Measurements from ENCODE around the gene SMOC2. TPM values are rescaled to one million over a fixed set of nuclear protein-coding genes. Genes with fewer than 3 reads are reported as not detected.

Gene SMOC2
- 0.40 TPM for polyA plus RNA-seq (2013, experiment 1 of 2; ENCODE audit: insufficient read length)
- 3.8 TPM for polyA plus RNA-seq (2013, experiment 2 of 2; ENCODE audit: insufficient read length)

DNA sequence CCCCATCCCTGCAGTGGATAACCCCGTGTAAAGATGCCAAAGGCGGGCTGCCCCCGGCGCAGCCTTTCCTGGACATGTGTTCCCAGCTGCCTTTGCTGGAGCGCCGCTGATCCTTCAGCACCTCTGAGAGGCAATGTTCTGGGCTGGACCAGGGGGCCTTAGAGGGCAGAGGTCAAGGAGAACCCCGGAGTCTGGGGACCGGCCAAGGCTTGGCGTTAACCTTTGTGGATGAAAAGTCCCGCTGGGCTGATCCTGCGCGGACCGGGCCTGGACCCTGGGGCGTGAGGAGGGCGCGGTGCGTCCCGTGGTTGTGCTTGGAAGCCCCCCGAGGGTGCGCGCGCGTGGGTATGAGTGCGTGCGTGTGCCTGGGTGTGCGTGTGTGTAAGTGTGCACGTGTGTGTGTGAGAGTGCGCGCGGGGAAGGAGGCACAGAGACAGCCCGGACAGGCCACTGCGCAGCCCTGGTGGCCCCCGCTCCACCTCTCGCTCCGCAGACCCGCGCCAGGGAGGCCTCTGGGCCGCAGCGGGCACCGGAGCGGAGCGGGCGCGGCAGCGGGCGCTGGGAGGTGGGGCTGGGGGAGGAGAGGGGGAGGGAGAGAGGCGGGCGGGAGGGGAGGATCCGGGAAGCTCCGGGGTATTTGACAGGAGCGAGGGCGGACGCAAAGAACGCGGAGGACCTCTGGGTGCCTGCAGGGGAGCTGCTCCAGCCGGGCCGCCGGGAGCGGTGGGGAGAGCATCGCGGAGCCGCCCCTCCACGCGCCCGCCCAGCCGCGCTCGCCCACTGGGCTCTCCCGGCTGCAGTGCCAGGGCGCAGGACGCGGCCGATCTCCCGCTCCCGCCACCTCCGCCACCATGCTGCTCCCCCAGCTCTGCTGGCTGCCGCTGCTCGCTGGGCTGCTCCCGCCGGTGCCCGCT, at the start of gene SMOC2:
SMOC2 (plus strand) TSS at position 665 of the 914 bp plus-strand sequence; CDS start at position 852, 187 bp downstream.
- DNase-seq: no peak

GRCh38 chr6:168393126-168393870, 47.7 kb upstream of the SMOC2 start:
- DNase-seq: no peak

DNA sequence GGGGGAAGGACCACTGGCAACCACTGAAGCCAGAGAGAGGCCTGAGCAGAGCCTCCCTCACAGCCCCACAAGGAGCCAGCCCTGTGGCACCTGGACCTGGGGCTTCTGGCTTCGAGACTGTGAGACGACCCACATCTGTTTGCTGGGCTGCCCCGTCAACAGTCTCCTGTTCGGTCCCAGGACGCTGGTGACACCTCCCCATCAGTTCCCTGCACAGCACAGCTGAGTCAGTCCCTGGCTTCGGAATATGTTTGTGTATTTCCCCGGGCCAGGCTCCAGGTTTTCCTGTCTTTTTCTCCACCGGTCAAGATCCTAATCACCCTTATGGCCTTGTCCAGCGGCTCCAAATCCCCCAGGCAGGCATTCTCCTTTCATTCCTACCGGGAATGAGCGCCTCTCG, 46.4 kb upstream of the SMOC2 start:
- no peak for DNase-seq

DNA sequence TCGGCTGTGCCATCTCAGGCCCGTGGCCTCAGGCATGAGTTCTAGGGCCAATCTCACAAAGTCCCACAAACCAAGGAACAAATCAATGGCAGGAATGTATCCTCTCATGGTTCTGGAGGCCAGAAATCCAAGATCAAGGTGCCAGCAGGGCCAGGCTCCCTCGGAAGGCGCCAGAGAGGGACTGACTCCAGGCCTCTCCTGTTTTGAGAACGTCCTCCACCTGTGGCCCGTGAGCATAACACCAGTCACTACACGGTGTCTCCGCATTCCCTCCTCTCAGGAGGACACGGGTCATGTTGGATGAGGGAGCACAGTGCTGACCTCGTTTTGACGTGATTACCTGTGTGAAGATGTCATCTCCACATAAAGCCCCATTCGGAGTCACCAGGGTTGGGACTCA, 45.0 kb upstream of the SMOC2 start:
- DNase-seq: no peak

- no peak for DNase-seq
Measured at GRCh38 chr6:168396561-168396960, 44.4 kb upstream of the SMOC2 start.

DNA sequence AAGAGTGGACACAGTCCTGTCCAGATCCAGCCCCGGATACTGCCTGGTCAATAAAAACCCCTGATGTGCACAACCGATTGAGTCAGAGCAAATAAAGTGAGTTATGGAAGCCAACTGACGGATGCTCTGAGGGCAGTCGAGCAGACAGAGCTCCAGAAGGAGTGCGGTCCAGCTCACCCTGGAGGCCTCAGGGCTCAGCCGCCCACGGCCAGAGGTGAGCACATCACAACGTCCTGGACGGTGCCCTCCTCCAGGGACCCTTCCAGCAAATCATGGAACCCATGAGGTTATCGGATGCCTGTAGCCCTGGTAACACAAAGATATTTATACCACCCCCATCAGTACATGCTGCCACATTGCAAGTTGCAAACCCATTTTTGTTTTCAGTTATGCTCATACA, 44.0 kb upstream of the SMOC2 start:
- DNase-seq: no peak

DNA sequence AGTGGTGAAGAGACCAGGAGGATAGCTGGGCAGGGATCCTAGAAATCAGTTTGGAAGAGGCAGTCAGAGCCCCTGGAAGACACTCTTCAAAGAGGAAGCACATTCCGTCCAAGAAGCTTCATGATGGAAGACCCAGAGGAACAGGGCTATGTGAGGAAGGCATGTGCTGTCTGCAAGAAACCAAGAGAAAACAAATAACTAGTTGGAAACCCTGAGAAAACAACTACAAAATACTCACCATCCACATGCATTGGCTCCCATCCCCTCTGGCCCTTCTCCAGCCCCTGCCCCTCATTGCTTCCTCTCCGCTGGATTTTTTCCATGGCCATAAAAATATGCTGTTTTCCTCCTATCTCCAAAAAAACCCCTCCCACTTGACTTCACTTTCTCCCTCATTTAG, 40.9 kb upstream of the SMOC2 start:
- no peak for DNase-seq

DNA sequence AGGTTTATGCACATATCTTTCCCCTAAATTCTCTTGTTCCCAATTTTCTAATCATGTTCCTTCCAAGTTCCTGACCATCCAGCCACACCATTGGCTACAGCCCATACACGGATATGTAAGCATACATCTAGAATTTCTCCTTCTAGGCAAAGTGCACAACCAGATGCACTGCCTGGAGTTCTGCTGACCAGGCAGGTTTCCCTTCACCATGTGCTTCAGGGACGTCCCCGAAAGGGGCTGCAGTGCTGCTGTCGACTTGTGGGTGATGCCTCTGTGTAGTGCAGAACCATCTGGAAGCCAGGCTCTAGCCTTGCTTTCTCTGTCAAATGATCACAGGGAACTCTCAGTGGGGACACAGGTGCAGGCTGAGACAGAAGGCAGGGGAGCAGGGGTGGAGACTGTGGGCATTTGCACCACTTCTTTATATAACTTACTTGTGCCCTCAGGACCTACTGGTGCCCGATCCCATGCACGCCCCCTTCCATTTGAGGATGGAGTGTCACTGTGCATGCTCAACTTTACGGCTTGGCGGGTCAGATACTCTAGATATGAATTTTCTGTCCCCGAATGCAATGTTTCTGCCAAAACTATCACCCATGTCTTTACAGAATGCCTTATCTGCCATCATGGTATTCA, 37.5 kb upstream of the SMOC2 start:
- DNase-seq: no peak

DNA sequence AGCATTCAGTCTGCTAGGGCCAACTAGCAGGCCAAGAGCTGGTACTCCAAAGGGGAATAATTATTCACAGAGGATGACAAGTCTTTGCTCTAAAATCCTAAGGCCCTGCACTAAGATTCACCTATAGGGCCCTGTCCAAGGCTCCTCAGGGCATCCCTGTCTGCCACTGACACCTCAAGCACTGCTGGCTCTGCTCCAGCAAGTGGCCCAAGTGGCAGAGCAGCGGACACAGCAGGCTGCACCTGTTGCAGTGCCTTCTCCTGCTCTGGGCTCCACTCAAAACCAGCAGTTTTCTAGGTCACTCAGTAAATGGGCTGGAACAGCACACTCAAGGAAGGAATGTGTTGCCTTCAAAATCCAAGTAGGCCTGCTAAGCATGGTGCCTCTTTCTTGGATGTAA, 36.4 kb upstream of the SMOC2 start:
- no peak for DNase-seq

- no peak for DNase-seq
Measured at GRCh38 chr6:168407842-168408241, 33.1 kb upstream of the SMOC2 start.

DNA sequence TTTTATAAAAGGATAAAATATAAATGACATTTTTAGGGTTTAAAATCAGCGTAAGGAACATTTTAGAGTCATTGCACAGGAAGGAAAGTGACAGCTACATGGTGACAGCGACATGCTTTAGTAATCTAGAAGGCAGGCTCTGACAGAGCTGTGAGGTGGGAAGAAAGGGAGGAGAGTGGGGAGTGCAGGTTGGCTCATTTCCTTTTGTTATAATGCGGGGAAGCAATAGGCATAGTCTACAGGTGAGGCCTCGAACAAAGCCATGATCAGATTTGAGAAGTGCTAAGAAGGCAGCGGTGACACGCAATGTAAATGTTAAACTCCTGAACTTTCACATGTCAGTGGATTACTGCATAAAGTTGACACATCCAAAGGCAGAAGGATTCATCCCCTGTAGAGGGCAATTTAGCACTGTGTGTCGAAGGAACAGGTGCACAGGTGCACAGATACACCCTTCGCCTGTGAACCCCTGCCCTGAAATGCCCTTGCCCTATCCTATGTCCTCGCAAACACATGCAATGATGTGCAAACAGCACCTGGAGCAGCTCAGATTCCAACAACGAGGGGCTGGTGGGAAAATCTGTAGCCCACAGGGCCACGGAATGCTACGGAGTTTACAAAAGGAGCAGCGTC, 32.4 kb upstream of the SMOC2 start:
- no peak for DNase-seq

DNA sequence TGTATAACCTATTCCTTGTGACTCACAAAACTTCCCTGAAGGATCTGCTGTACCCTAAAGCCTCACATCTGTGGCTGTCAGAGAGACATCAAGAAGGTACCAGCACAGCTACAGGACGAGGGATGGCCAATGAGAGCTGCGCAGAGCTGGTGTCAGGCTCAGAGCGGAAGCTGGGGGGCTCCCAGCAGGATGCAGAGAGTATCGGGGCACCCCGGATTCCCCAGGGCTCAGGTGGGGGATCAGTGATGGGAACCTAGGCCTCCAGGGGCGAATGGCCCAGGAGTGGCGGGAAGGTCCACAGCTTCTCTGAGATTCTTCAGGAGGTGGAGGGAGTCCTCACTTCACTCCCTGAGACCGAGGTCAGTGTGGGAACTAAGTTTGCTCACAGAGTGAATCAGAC, 30.9 kb upstream of the SMOC2 start:
- DNase-seq: no peak

DNA sequence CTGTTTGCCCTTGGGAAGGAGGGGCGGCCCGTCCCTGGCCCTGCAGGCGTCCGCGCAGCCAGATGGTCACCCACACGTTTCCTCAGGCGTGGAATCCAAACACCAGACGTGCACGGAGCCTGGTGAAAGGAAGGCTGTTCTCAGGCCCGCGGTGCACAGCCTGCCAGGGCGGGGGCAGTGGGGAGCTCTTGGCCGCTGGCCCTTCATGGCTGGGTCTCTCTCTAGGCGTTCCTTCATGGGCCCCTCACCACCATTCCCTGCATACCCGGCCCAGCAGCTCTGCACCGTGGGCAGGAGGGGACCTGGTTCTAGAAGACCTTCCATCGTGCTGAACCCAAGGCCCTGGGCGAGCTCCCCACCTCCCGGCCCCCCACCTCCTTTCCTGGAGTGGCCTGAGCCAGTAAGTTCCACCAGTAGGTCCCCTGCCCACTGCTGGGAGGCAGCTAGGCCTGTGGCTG, 30.4 kb upstream of the SMOC2 start:
- DNase-seq: no peak

- no peak for DNase-seq
Measured at GRCh38 chr6:168411130-168411529, 29.9 kb upstream of the SMOC2 start.

GRCh38 chr6:168411793-168412192, 29.2 kb upstream of the SMOC2 start:
- DNase-seq: no peak

DNA sequence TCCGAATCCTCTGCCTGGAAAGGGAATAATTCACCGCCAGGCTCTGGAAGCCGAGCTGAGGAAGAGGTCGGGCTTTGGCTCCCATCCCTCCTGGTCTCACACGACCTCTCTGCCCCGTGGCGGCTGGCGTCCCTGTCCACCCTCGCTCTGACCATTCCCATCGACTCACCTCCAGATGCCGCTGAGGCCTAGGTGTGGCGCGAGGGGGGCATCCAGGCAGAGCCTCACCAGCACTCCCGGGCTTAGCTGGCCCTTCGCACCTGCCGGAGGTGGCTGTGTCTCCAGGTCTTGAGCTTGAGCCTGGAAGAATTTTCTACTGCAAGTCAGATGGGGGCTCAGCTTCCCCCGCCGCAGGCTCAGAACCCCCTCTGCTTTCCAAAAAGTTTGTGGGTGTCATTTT, 28.5 kb upstream of the SMOC2 start:
- no peak for DNase-seq

DNA sequence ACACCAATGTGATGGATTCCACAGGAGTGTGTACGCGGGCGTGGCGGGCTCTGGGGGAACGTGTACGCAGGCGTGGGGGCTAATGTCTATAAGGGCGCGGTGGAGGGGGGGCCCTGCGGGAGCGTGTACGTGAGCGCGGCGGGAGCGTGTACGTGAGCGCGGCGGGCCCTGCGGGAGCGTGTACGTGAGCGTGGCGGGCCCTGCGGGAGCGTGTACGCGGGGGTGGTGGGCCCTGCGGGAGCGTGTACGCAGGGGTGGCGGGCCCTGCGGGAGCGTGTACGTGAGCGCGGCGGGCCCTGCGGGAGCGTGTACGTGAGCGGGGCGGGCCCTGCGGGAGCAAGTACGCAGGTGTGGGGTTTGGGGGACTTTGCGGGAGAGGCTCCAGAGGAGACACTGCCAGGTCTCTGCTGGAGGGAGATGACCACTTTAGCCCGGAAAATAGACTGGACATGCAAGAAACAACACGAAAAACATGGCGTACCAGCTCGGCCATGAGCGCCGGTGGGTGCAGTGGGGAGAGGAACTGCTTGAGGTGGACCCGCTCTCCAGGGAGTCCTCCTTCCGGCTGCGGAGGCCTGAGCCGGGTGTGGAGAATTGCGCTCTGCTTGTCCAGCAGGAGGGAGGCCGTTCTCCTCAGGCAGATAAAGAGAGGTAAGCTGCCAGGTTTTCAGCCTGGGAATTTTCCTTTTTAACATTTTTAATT, 27.8 kb upstream of the SMOC2 start:
- no peak for DNase-seq

DNA sequence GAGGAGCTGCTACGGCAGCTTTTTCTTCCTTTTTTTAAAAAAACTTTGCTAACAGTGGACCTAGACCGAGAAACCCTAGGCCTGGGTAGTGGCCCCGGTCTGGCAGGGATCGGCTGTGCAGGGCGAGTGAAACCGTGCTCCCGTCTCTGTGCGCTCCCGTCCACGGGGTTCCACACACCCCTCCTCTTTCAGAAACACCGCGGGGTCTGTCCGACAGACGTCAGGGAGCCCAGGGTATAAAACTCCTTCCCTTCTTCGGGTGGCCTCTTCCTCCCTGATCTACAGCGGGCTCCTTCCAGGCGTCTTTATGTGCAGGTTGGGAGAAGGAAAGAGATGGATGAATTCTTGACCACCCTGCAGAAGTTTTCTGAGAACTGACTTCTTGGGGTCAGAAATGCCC, 27.1 kb upstream of the SMOC2 start:
- no peak for DNase-seq

DNA sequence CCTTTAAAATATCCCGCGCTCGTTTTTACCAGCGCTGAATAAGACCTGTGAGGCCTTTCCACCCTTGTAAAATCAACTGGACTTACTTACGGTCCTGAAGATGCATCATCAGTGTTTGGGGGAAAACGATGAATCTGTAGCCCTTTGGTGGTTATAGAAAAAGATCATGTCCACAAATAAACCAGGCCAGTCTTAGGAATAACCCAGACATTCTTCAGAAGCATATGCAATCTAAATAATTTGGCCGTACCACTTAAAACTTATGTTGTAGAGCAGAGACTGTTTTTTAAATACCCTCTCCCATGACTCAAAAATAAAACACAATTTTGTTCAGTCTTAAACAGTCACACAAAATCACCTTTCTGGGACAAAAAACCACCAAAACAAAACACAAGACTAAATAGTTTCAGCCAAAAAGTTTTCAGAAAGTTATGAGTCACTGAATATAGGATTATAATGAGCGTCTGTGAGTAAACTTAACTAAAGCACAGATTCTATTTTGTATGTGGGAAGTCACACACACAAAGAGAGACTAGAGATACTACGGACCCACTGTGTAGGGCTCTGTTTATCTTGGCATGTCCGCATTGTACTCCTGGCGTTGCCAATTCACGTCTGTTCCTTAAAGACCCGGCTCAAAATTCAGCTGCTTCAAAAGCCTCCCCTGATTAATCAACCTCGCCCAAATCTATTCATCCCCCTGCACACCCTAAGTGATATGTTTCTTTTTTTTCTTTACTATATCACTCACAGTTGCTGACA, 26.5 kb upstream of the SMOC2 start:
- DNase-seq: no peak

GRCh38 chr6:168415098-168415992, 25.6 kb upstream of the SMOC2 start:
- no peak for DNase-seq

Data from fibroblast of skin of scalp (primary cell).